Measurements from ENCODE around the gene USP32. TPM values are rescaled to one million over a fixed set of nuclear protein-coding genes. Genes with fewer than 3 reads are reported as not detected.
A peak's percentile ranks its signal among the peaks of the same experiment; 100 is the strongest.
"Not testable (repeated sequence)": the region's sequence is repeated elsewhere in the genome, so short reads cannot be mapped to it uniquely, and the experiment has no call there.

Gene USP32
- total RNA-seq, 2 donors from 2014 or later: 37.4 to 48.9 TPM

DNA sequence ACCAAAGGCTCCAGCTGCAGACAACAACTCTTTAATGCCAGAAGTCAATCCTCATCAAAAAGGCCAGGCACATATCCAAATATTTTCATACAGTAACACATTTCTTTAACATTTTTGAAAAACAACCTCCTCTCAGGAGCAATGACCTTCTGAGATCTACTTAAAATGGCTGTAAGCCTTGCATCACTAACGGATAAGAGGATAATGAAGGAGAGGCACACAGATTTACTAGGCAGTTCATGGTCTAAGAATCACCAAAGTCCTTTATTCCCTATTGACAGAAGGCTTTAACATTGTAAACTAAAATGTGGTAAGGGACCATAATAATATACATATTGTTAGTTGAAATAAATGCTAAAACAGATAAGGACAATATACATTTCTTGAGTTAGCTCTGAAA, 114.7 kb downstream of the USP32 start:
- ATAC-seq: no peak
- DNase-seq: no peak
- intact Hi-C loops (cut with DNase I, micrococcal nuclease): no loop called here

DNA sequence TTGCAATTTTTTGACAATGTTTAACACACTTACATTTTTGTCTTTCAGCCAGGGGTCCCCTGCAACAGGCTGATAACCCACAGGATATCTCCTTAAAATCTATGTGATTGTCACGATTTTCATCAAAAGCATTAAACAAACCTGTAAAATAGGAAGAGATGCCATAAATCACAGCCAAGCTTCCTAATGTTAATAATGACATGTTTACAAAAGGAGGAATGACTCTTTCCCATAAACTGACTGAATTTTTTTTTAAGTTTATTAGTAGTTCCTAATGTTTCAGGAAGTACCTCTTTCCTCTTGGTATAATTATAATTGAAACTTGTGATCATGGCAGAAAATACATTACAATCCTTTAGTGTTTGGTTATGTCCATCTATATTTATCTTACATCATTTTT, 122.5 kb downstream of the USP32 start:
- no peak for DNase-seq
- no peak for ATAC-seq
- intact Hi-C loops (cut with DNase I, micrococcal nuclease): no loop called here

DNA sequence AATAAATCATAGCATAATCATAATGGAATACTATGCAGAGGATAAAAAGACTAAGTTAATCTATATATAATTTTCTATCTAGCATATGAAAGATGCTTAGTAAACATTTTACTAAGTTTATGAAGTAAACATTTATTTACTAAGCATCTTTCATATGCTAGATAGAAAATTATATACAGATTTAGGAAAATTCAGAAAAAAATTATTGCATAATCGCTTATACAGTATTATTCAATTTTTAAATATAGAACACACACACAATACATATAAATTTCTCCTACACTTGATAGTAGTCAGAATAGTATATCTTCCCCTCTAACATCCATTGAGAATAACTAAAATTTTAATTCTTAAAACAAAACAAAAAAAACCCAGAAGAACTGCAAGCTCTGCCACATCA, 131.4 kb downstream of the USP32 start:
- ATAC-seq (no peak), DNase-seq (no peak)
- intact Hi-C loops (cut with DNase I, micrococcal nuclease): no loop called here

DNA sequence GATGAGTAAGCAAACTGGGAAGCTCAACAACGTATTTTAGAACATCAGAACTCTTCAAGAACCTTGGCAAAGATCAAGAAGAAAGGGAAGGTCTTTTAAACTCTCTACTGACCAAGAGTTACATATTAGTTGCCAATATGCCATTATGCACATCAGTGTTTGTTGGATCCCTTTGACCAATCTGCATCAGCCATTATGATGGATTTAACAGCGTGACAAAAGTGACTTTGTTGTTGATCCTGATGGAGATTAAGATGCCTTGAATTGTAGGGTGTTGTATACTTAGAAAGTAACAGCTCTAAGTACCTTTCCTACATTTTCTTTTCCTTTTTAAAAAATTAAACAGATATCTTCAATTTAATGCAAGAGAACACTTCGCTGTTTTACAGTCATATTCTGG, 133.6 kb downstream of the USP32 start:
- ATAC-seq (no peak), DNase-seq (no peak)
- intact Hi-C loops (cut with DNase I, micrococcal nuclease): no loop called here

DNA sequence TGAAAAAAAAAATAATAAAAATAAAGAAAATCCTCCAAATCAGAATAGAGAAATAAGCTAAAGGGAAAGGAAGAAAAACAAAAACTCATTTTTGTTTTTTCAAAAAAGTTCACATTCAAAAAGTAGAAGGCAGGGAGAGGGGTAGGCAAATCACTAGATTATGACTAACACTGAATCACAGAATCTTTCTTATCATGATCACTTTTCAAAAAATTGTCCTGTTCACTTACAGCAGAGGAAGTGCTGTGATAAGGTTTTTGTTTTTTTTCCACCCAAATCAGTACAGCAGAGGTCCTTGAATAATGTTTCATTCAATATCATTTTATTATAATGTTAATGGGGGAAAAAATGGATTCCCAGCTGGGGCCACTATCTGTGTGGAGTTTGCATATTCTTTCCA, 135.8 kb downstream of the USP32 start:
- no peak for DNase-seq
- intact Hi-C loops (cut with DNase I, micrococcal nuclease): no loop called here

DNA sequence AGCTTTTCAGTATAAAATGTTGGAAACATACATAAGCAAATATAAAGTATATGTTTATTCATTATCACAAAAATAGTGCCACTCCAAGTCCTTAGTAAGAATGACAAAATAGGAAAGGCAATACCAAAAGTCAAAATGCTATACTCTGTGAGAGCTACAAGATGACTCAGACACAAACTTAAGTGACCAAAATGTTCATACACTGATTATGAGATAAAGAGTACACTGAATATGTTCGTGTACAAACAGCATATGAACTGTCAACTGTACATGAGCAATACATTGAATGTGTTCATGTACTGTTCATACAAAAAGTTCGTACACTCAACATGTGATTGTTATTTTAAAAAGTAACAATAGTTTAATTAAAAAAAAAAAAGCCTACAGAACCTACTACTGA, 138.9 kb downstream of the USP32 start:
- no peak for DNase-seq
- no peak for ATAC-seq
- intact Hi-C loops (cut with DNase I, micrococcal nuclease): no loop called here

More for the DNA sequence above, 135.8 kb downstream of the USP32 start:
- no peak for ATAC-seq

DNA sequence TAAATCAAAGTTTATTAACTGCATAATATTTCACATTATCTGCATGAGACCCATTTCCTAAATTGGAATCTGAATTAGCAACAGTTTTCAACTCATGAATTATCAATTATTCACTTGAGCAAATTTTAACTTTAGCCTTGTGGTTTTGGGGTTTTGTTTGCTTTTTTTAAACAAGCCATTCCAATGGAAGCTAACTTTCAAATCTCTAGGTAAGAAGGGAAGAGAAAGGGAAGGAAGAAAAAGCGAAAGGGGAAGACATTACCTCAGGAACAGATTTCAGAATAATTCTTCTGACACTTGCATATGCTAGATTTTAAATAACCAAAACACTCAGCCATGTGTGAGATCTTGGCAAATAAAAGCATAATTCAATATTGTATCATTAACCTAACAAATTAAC, 139.5 kb downstream of the USP32 start:
- DNase-seq (no peak), ATAC-seq (no peak)
- intact Hi-C loops (cut with DNase I, micrococcal nuclease): no loop called here

DNA sequence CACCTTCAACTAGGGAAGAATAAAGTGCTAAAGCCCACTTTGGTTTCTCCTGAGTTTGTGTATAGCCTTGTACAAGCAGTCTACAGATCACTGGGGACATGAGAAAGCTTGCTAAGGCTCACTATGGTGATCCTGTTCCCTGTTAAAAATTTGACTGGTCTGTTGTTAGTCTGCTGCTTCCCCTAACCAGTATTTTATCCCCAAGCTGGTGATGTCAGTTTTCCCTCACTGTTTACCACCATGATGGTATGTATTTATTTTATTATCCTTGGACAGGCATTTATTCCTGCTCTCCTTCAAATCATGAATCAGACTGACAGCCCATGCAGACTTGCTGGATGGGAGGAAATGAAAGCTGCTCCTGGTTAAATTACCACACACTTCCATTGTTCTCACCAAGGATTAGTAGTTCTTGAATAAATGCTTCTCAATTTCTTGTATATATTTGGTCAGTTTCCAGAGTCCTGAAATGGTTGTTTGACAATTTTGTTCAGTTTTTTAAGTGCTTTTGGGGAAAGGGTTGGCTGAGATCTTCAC, 142.6 kb downstream of the USP32 start:
- DNase-seq (no peak), ATAC-seq (peak; percentile 67)
- intact Hi-C loops (cut with DNase I, micrococcal nuclease): no loop called here

DNA sequence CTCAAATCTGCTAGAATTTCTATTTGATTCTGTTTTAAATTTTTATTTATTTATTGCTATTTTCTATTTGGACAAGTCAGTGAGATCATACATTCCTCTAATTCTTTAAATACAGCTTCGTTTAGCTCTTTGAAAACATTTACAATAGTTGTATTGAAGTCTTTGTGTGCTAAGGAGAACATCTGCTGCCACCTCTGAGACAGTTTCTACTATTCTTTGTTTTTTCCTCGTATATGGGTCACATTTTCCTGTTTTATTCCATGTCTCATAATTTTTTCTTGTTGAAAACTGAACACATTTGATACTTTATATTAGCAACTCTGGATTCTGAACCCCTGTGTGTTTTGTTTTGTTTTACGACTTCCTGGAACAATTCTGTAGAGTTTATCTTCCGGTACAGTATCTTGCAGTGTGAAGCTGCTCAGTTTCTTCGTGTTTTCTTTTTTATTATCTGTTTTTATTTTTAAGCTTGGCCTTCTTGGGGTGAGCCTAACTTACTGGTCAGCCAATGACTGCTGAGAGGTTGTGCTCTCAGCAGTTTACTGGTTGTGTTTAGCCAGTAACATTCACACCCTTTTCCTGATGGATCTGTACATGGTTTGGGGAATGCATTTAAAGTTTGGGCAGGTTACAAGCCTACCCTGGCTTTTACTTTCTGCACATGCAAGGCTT, 143.2 kb downstream of the USP32 start:
- ATAC-seq: peak; percentile 93
- intact Hi-C loops (cut with DNase I, micrococcal nuclease): no loop called here
- no peak for DNase-seq

DNA sequence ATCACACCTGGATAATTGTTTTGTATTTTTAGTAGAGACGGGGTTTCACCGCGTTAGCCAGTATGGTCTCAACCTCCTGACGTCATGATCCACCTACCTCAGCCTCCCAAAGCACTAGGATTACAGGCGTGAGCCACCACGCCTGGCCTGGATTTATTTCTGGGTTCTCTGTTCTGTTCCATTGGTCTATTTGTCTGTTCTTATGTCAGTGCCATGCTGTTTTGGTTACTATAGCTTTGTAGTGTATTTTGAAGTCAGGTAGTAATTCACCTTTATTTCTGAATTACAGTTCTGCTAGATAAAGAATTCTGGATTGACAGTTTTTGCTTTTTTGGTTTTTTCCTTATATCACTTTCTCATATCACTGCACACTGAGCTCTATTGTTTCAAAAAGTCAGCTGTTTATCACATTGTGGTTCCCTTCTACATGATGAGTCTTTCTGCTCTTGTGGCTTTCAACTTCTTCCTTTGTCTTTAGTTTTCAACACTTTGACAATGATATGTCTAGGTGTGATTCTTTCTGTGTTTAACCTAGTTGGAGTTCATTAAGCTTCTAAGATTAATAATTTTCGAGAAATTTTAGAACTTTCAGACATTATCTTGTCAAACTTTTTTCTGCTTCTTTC, 144.0 kb downstream of the USP32 start:
- no peak for ATAC-seq
- no peak for DNase-seq
- intact Hi-C loops (cut with DNase I, micrococcal nuclease): no loop called here

DNA sequence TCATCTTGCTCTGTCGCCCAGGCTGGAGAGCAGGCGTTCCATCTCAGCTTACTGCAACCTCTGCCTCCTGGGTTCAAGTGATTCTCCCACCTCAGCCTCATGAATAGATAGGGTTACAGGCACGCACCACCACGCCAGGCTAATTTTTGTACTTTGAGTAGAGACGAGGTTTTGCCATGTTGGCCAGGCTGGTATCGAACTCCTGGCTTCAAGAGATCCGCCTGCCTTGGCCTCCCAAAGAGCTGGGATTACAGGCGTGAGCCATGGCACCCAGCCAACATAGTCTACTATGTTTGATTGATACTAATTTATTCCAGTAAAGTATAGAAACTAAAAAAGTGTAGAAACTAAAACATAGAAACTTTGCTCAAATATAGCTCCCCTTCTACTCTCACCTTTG, 147.3 kb downstream of the USP32 start:
- intact Hi-C loops (cut with DNase I, micrococcal nuclease): no loop called here
- DNase-seq (no peak), ATAC-seq (no peak)

DNA sequence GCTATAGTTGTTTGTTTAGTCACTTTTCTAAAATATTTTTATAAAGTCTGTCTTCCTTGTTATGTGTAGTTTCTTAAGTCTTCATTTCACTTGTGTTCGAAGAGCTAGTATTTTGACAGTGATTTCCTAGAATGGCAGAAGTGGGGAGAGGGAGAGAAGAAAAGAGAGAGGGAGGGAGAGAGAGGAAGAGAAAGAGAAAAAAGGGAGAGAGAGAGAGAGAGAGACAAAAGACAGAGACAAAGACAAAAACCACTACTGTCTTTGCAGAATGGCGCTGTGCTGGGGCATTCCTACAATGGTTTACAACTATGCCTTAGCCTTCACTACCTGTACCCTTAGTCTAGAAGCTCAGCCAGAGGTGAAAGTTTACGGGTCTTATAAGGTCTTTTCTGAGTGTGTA, 151.6 kb downstream of the USP32 start:
- intact Hi-C loops (cut with DNase I, micrococcal nuclease): no loop called here
- no peak for ATAC-seq
- no peak for DNase-seq

DNA sequence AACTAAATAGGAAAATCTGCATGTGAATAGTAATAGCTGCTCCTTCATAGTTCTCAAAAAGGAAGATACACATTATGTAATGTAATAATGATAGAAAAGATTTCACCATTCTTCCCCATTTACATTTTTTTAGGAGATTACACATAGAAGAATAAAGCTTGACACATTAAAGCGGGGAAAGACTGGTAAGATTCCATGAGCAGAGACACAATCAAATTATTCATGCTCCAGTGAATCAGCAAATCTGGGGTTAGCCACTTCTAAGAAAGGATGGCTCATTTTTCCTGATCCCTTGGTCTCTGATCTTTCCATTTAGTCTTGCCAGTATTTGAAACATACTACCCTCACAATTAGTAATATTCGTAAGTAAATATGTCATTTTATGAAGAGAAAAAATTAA, 160.2 kb downstream of the USP32 start:
- ATAC-seq: no peak
- no peak for DNase-seq
- intact Hi-C loops (cut with DNase I, micrococcal nuclease): no loop called here

DNA sequence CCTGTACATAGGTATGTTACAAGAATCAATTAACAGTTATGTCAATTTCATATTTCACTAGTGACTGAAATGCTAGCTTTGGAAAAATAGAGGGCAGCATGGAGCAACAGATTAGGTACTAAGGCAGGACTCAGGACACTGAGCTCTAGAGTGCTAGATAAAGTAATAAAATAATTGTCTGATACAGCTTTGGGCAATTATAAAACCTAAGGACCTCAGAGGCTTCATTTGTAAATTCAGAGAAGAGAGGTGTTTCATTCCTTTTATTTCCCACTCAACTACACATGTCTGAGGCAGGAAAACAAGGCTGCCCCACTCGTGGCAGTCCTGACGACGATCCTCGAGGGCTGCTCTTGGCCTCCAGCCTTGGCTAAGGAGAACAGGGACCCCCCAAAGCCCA, 160.7 kb downstream of the USP32 start:
- intact Hi-C loops (cut with DNase I, micrococcal nuclease): no loop called here
- ATAC-seq (peak; percentile 80), DNase-seq (no peak)

DNA sequence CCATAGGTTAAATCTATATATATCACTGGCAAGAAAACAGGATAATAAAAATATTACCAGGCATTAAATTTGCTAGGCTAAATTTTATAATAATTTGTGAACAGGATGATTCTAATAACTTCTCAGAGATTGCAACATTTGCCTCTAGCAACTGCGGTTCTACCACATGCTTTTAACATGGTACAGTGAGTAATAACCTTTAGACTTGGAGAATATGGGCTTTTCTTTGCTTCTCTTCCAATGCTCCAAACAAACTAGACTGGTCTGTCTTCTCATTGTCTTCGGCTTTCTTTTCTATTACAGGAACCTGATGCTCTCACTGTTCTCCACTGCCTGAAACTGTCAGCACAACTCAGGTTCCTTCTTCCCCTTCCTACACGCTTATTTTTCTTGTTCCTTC, 161.6 kb downstream of the USP32 start:
- DNase-seq: no peak
- no peak for ATAC-seq
- intact Hi-C loops (cut with DNase I, micrococcal nuclease): no loop called here

DNA sequence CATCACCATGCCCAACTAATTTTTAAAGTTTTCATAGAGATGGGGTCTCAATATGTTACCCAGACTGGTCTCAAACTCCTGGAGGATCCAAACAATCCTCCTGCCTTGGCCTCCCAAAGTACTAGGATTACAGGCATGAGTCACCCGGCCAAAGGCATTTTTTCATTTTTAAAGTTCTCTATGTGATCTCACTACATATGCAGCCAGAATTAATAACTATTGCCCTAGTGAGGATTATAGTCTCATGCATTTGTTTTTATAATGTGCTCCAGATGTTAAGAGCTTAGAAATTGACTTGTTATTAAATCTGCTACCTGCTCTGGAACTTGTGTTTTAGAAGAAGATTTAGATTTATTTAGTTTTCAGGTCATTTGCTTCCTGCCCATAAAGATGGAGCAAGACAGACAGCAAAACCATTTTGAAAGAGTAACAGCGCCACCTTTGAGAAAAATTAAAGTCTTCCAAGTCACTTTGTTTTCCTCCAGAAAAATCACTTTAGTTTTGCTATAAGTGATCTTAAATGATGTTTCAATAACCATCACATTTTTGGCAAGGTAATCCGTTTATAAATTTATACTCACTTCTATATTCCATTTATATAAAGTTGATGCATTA, 162.6 kb downstream of the USP32 start:
- no peak for ATAC-seq
- intact Hi-C loops (cut with DNase I, micrococcal nuclease): loop anchor here in 1 of 2 donors (10.0 kb wide), 1 partner anchor 206 kb away; no protein-coding TSS in a partner anchor
- no peak for DNase-seq

DNA sequence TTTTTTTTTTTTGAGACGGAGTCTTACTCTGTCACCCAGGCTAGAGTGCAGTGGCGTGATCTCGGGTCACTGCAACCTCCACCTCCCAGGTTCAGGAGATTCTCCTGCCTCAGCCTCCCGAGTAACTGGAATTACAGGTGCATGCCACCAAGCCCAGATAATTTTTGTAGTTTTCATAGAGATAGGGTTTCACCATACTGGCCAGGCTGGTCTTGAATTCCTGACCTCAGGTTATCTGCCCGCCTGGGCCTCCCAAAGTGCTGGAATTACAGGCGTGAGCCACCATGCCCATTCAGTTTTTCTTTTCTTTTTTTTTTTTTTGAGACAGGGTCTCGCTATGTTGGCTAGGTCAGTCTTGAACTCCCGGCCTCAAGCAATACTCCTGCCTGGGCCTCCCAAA, 164.7 kb downstream of the USP32 start:
- not testable (repeated sequence) for DNase-seq, ATAC-seq
- intact Hi-C loops (cut with DNase I, micrococcal nuclease): loop anchor here in 1 of 2 donors (10.0 kb wide), 1 partner anchor 208 kb away; no protein-coding TSS in a partner anchor

DNA sequence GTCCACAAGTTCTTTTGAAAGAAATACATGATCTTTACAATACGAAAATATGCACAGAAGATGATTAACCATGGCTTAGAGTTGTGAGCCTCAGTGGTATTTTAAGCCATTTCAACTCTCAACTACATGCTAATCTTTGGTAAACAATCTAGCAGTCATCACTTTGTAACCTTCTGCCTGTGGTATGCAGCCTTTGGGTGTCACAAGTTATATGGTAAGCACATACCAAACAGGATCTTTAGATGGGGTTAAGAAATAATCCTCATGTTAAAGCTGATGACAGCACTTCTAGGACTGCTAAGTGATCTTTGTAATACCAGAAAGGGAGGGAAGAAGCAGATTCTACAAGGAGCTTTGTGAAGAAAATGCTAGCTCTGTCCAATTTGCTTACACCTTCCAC, 167.9 kb downstream of the USP32 start:
- no peak for DNase-seq
- intact Hi-C loops (cut with DNase I, micrococcal nuclease): loop anchor here in 1 of 2 donors (10.0 kb wide), 1 partner anchor 211 kb away; no protein-coding TSS in a partner anchor
- ATAC-seq: no peak

DNA sequence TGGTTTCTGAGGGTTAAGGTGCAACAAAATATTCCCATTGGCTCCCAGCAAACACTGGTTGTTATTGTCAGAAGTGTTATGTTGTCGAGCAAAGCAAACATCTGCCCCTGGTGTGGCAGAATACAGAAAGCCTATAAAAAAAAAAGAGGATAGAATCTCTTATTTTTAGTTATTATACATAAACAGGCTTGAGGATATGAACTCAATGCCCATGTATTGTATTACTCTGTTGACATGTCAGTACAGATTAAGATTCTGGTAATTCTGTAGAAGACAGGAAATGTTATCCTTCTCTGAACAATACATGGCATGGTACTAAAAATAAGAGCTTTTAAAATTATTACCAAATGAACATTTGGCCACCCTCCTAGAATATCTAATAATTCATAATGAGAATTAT, 168.5 kb downstream of the USP32 start:
- DNase-seq: no peak
- no peak for ATAC-seq
- intact Hi-C loops (cut with DNase I, micrococcal nuclease): loop anchor here in 1 of 2 donors (10.0 kb wide), 1 partner anchor 211 kb away; no protein-coding TSS in a partner anchor

DNA sequence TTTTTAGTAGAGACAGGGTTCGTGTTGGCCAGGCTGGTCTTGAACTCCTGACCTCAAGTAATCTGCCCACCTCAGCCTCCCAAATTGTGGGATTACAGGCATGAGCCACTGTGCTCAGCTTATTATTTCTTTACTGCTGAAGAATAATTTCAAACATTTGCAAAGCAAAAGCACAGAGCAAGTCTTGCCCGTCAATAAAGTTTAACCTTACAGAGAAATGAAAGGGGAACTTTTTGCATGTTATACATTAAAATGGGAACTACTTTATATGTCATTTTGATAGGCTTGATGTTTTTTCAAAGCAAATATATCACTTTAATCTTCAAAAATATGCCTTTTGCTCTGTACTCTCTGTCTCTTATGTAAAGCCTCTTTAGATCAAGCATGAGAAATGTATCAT, 173.2 kb downstream of the USP32 start:
- DNase-seq; ATAC-seq; intact Hi-C loops (cut with DNase I, micrococcal nuclease): not testable (repeated sequence)

Measured in left colon (tissue), 2 donors.